Activated CD8-positive, alpha-beta memory T cell treated with anti-CD3 and anti-CD28 coated beads, Interleukin-2, amount 50 U/mL, for 48 hours (primary cell): ENCODE results near the gene CFAP73.
"Not testable (repeated sequence)": the region's sequence is repeated elsewhere in the genome, so short reads cannot be mapped to it uniquely, and the experiment has no call there.

Experiments
- DNase-seq: peaks from one replicate; pipeline ENCODE4 v3.0.0-alpha.2; 2020

Gene CFAP73

GRCh38 chr12:113196582-113196981, 47.1 kb downstream of the CFAP73 start:
- no peak for DNase-seq

GRCh38 chr12:113196990-113197389, 47.5 kb downstream of the CFAP73 start:
- peak; percentile 68 for DNase-seq

- no peak for DNase-seq
Measured at GRCh38 chr12:113197518-113198077, 48.1 kb downstream of the CFAP73 start.

GRCh38 chr12:113198296-113198695, 48.8 kb downstream of the CFAP73 start:
- no peak for DNase-seq

GRCh38 chr12:113200021-113200797, 50.7 kb downstream of the CFAP73 start:
- no peak for DNase-seq

GRCh38 chr12:113201187-113202177, 52.0 kb downstream of the CFAP73 start:
- DNase-seq = no peak

- DNase-seq = no peak
Measured at GRCh38 chr12:113202300-113203075, 53.0 kb downstream of the CFAP73 start.

- DNase-seq = no peak
Measured at GRCh38 chr12:113203852-113204760, 54.6 kb downstream of the CFAP73 start.

- DNase-seq = no peak
Measured at GRCh38 chr12:113204804-113205203, 55.3 kb downstream of the CFAP73 start.

GRCh38 chr12:113206802-113207201, 57.3 kb downstream of the CFAP73 start:
- not testable (repeated sequence) for DNase-seq

GRCh38 chr12:113207613-113208040, 58.1 kb downstream of the CFAP73 start:
- DNase-seq = no peak

GRCh38 chr12:113208041-113208934, 58.8 kb downstream of the CFAP73 start:
- peak; percentile 80 for DNase-seq
